ENCODE results near the gene TUSC7. TPM values are rescaled to one million over a fixed set of nuclear protein-coding genes. Genes with fewer than 3 reads are reported as not detected.

Gene TUSC7
- polyA plus RNA-seq, 2 donors: not detected

- H3K4me1 ChIP-seq (ENCODE audit: control insufficient read depth in 2 of 2, insufficient read depth in 2 of 2, low read length in 1 of 2): no peaks in the 10 kb centered on the region
- 49 to 64% methylated on average over 4 of the region's 4 CpGs for WGBS, 2 donors
- no peak overlapping the region for H3K4me3 ChIP-seq (ENCODE audit: low read depth in 1 of 2, low read length in 2 of 2)
- no peak overlapping the region for H3K27ac ChIP-seq (ENCODE audit: low read depth in 2 of 2, low read length in 1 of 2)
- H3K36me3 ChIP-seq (ENCODE audit: control insufficient read depth in 2 of 2, insufficient read depth in 2 of 2, low read length in 1 of 2): no peaks in the 10 kb centered on the region
- no peaks in the 10 kb centered on the region for H3K27me3 ChIP-seq (ENCODE audit: control insufficient read depth in 1 of 2, insufficient read depth in 2 of 2, low read length in 2 of 2)
- peaks cover under 1 to 3% of the 10 kb centered on the region in 2 donors for H3K9me3 ChIP-seq (ENCODE audit: control insufficient read depth in 2 of 2, insufficient read depth in 1 of 2, low read depth in 1 of 2, low read length in 1 of 2)
Observed at GRCh38 chr3:116702334-116702733, 7.2 kb upstream of the TUSC7 start.

- no peaks in the 10 kb centered on the region for H3K9me3 ChIP-seq (ENCODE audit: control insufficient read depth in 2 of 2, insufficient read depth in 1 of 2, low read depth in 1 of 2, low read length in 1 of 2)
- H3K4me3 ChIP-seq (ENCODE audit: low read depth in 1 of 2, low read length in 2 of 2): no peak overlapping the region
- H3K36me3 ChIP-seq (ENCODE audit: control insufficient read depth in 2 of 2, insufficient read depth in 2 of 2, low read length in 1 of 2): no peaks in the 10 kb centered on the region
- whole genome bisulfite sequencing, 2 donors: 80 to 90% methylated on average over 3 of the region's 3 CpGs
- H3K27ac ChIP-seq (ENCODE audit: low read depth in 2 of 2, low read length in 1 of 2): no peak overlapping the region
- no peaks in the 10 kb centered on the region for H3K4me1 ChIP-seq (ENCODE audit: control insufficient read depth in 2 of 2, insufficient read depth in 2 of 2, low read length in 1 of 2)
- no peaks in the 10 kb centered on the region for H3K27me3 ChIP-seq (ENCODE audit: control insufficient read depth in 1 of 2, insufficient read depth in 2 of 2, low read length in 2 of 2)
Observed at GRCh38 chr3:116707531-116707930, 2.0 kb upstream of the TUSC7 start.

GRCh38 chr3:116716490-116716889 is 6.9 kb downstream of the TUSC7 start:
- Histone ChIP-seq H3K4me3 (ENCODE audit: low read depth in 1 of 2, low read length in 2 of 2) (no peak overlapping the region), H3K9me3 (ENCODE audit: control insufficient read depth in 2 of 2, insufficient read depth in 1 of 2, low read depth in 1 of 2, low read length in 1 of 2) (no peaks in the 10 kb centered on the region), H3K36me3 (ENCODE audit: control insufficient read depth in 2 of 2, insufficient read depth in 2 of 2, low read length in 1 of 2) (no peaks in the 10 kb centered on the region), H3K27ac (ENCODE audit: low read depth in 2 of 2, low read length in 1 of 2) (no peak overlapping the region), H3K4me1 (ENCODE audit: control insufficient read depth in 2 of 2, insufficient read depth in 2 of 2, low read length in 1 of 2) (no peaks in the 10 kb centered on the region), H3K27me3 (ENCODE audit: control insufficient read depth in 1 of 2, insufficient read depth in 2 of 2, low read length in 2 of 2) (no peaks in the 10 kb centered on the region)
- 41 to 43% methylated on average over 4 of the region's 4 CpGs for WGBS, 2 donors

- Histone ChIP-seq H3K27me3 (ENCODE audit: control insufficient read depth in 1 of 2, insufficient read depth in 2 of 2, low read length in 2 of 2) (no peaks in the 10 kb centered on the region), H3K4me3 (ENCODE audit: low read depth in 1 of 2, low read length in 2 of 2) (no peak overlapping the region), H3K4me1 (ENCODE audit: control insufficient read depth in 2 of 2, insufficient read depth in 2 of 2, low read length in 1 of 2) (no peaks in the 10 kb centered on the region), H3K36me3 (ENCODE audit: control insufficient read depth in 2 of 2, insufficient read depth in 2 of 2, low read length in 1 of 2) (no peaks in the 10 kb centered on the region), H3K9me3 (ENCODE audit: control insufficient read depth in 2 of 2, insufficient read depth in 1 of 2, low read depth in 1 of 2, low read length in 1 of 2) (no peaks in the 10 kb centered on the region), H3K27ac (ENCODE audit: low read depth in 2 of 2, low read length in 1 of 2) (no peak overlapping the region)
- WGBS, 2 donors: 89% methylated on average over 1 of the region's 1 CpG
Observed at GRCh38 chr3:116717566-116717965, 8.0 kb downstream of the TUSC7 start.

- no peaks in the 10 kb centered on the region for H3K4me1 ChIP-seq (ENCODE audit: control insufficient read depth in 2 of 2, insufficient read depth in 2 of 2, low read length in 1 of 2)
- H3K27me3 ChIP-seq (ENCODE audit: control insufficient read depth in 1 of 2, insufficient read depth in 2 of 2, low read length in 2 of 2): no peaks in the 10 kb centered on the region
- no peaks in the 10 kb centered on the region for H3K9me3 ChIP-seq (ENCODE audit: control insufficient read depth in 2 of 2, insufficient read depth in 1 of 2, low read depth in 1 of 2, low read length in 1 of 2)
- no peak overlapping the region for H3K27ac ChIP-seq (ENCODE audit: low read depth in 2 of 2, low read length in 1 of 2)
- no peak overlapping the region for H3K4me3 ChIP-seq (ENCODE audit: low read depth in 1 of 2, low read length in 2 of 2)
- H3K36me3 ChIP-seq (ENCODE audit: control insufficient read depth in 2 of 2, insufficient read depth in 2 of 2, low read length in 1 of 2): no peaks in the 10 kb centered on the region
- 74% methylated on average over 2 of the region's 2 CpGs for WGBS, 2 donors
Observed at GRCh38 chr3:116728454-116728853, 18.9 kb downstream of the TUSC7 start.

GRCh38 chr3:116734243-116734642 is 24.7 kb downstream of the TUSC7 start:
- H3K27me3 ChIP-seq (ENCODE audit: control insufficient read depth in 1 of 2, insufficient read depth in 2 of 2, low read length in 2 of 2): no peaks in the 10 kb centered on the region
- H3K36me3 ChIP-seq (ENCODE audit: control insufficient read depth in 2 of 2, insufficient read depth in 2 of 2, low read length in 1 of 2): no peaks in the 10 kb centered on the region
- H3K4me3 ChIP-seq (ENCODE audit: low read depth in 1 of 2, low read length in 2 of 2): no peak overlapping the region
- WGBS, 2 donors: 86 to 92% methylated on average over 2 of the region's 2 CpGs
- H3K27ac ChIP-seq (ENCODE audit: low read depth in 2 of 2, low read length in 1 of 2): no peak overlapping the region
- no peaks in the 10 kb centered on the region for H3K4me1 ChIP-seq (ENCODE audit: control insufficient read depth in 2 of 2, insufficient read depth in 2 of 2, low read length in 1 of 2)
- no peaks in the 10 kb centered on the region for H3K9me3 ChIP-seq (ENCODE audit: control insufficient read depth in 2 of 2, insufficient read depth in 1 of 2, low read depth in 1 of 2, low read length in 1 of 2)

- H3K4me1 ChIP-seq (ENCODE audit: control insufficient read depth in 2 of 2, insufficient read depth in 2 of 2, low read length in 1 of 2): no peaks in the 10 kb centered on the region
- H3K4me3 ChIP-seq (ENCODE audit: low read depth in 1 of 2, low read length in 2 of 2): no peak overlapping the region
- H3K36me3 ChIP-seq (ENCODE audit: control insufficient read depth in 2 of 2, insufficient read depth in 2 of 2, low read length in 1 of 2): no peaks in the 10 kb centered on the region
- no peaks in the 10 kb centered on the region for H3K27me3 ChIP-seq (ENCODE audit: control insufficient read depth in 1 of 2, insufficient read depth in 2 of 2, low read length in 2 of 2)
- H3K27ac ChIP-seq (ENCODE audit: low read depth in 2 of 2, low read length in 1 of 2): no peak overlapping the region
- WGBS, 2 donors: 41 to 42% methylated on average over 2 of the region's 2 CpGs
- H3K9me3 ChIP-seq (ENCODE audit: control insufficient read depth in 2 of 2, insufficient read depth in 1 of 2, low read depth in 1 of 2, low read length in 1 of 2): no peaks in the 10 kb centered on the region
Observed at GRCh38 chr3:116739678-116740077, 30.1 kb downstream of the TUSC7 start.

GRCh38 chr3:116740293-116740692 is 30.7 kb downstream of the TUSC7 start:
- Histone ChIP-seq H3K27ac (ENCODE audit: low read depth in 2 of 2, low read length in 1 of 2) (no peak overlapping the region), H3K4me1 (ENCODE audit: control insufficient read depth in 2 of 2, insufficient read depth in 2 of 2, low read length in 1 of 2) (no peaks in the 10 kb centered on the region), H3K9me3 (ENCODE audit: control insufficient read depth in 2 of 2, insufficient read depth in 1 of 2, low read depth in 1 of 2, low read length in 1 of 2) (no peaks in the 10 kb centered on the region), H3K4me3 (ENCODE audit: low read depth in 1 of 2, low read length in 2 of 2) (no peak overlapping the region), H3K27me3 (ENCODE audit: control insufficient read depth in 1 of 2, insufficient read depth in 2 of 2, low read length in 2 of 2) (no peaks in the 10 kb centered on the region), H3K36me3 (ENCODE audit: control insufficient read depth in 2 of 2, insufficient read depth in 2 of 2, low read length in 1 of 2) (no peaks in the 10 kb centered on the region)
- 75 to 80% methylated on average over 2 of the region's 2 CpGs for WGBS, 2 donors

GRCh38 chr3:116741467-116741866 is 31.9 kb downstream of the TUSC7 start:
- Histone ChIP-seq H3K4me1 (ENCODE audit: control insufficient read depth in 2 of 2, insufficient read depth in 2 of 2, low read length in 1 of 2) (no peaks in the 10 kb centered on the region), H3K4me3 (ENCODE audit: low read depth in 1 of 2, low read length in 2 of 2) (no peak overlapping the region)
- WGBS, 2 donors: 38 to 43% methylated on average over 1 of the region's 1 CpG

GRCh38 chr3:116743062-116743461 is 33.5 kb downstream of the TUSC7 start:
- Histone ChIP-seq H3K9me3 (ENCODE audit: control insufficient read depth in 2 of 2, insufficient read depth in 1 of 2, low read depth in 1 of 2, low read length in 1 of 2) (no peaks in the 10 kb centered on the region), H3K4me1 (ENCODE audit: control insufficient read depth in 2 of 2, insufficient read depth in 2 of 2, low read length in 1 of 2) (no peaks in the 10 kb centered on the region), H3K27ac (ENCODE audit: low read depth in 2 of 2, low read length in 1 of 2) (no peak overlapping the region), H3K4me3 (ENCODE audit: low read depth in 1 of 2, low read length in 2 of 2) (no peak overlapping the region), H3K36me3 (ENCODE audit: control insufficient read depth in 2 of 2, insufficient read depth in 2 of 2, low read length in 1 of 2) (no peaks in the 10 kb centered on the region), H3K27me3 (ENCODE audit: control insufficient read depth in 1 of 2, insufficient read depth in 2 of 2, low read length in 2 of 2) (no peaks in the 10 kb centered on the region)

More at GRCh38 chr3:116741467-116741866, 31.9 kb downstream of the TUSC7 start:
- Histone ChIP-seq H3K36me3 (ENCODE audit: control insufficient read depth in 2 of 2, insufficient read depth in 2 of 2, low read length in 1 of 2) (no peaks in the 10 kb centered on the region), H3K27me3 (ENCODE audit: control insufficient read depth in 1 of 2, insufficient read depth in 2 of 2, low read length in 2 of 2) (no peaks in the 10 kb centered on the region), H3K27ac (ENCODE audit: low read depth in 2 of 2, low read length in 1 of 2) (no peak overlapping the region), H3K9me3 (ENCODE audit: control insufficient read depth in 2 of 2, insufficient read depth in 1 of 2, low read depth in 1 of 2, low read length in 1 of 2) (no peaks in the 10 kb centered on the region)

All from esophagus (tissue), 2 donors.